GM15510 (cell line): ENCODE results near the gene PRC1.

ENCODE experiments used
- POLR2A ChIP-seq: IDR thresholded peaks from 3 replicates; pipeline ENCODE4 v1.6.1; 2011; ENCODE audit warnings: borderline replicate concordance; ENCODE audit not compliant: insufficient read length; ENCODE audit errors: extremely low read depth

The PRC1 gene

GRCh38 chr15:90994417-90995311, at the start of gene PRC1:
Gene PRC1, minus strand, starts transcription at chr15:90994535. Its CDS starts 118 bp downstream, at chr15:90994417.
- peak; percentile 84 for TF ChIP-seq POLR2A

GRCh38 chr15:91043202-91043874, 49.0 kb upstream of the PRC1 start:
- no peak for TF ChIP-seq POLR2A

GRCh38 chr15:91040856-91041255, 46.5 kb upstream of the PRC1 start:
- TF ChIP-seq POLR2A, result no peak

- no peak for TF ChIP-seq POLR2A
Measured at GRCh38 chr15:91039996-91040395, 45.7 kb upstream of the PRC1 start.

GRCh38 chr15:91032919-91033803, 38.8 kb upstream of the PRC1 start:
- no peak for TF ChIP-seq POLR2A

GRCh38 chr15:91031796-91032195, 37.5 kb upstream of the PRC1 start:
- TF ChIP-seq POLR2A, result no peak

- TF ChIP-seq POLR2A, result no peak
Measured at GRCh38 chr15:91027677-91028076, 33.3 kb upstream of the PRC1 start.

GRCh38 chr15:91023720-91024119, 29.4 kb upstream of the PRC1 start:
- TF ChIP-seq POLR2A, result no peak

- TF ChIP-seq POLR2A, result no peak
Measured at GRCh38 chr15:91022832-91023129, 28.4 kb upstream of the PRC1 start.

GRCh38 chr15:91022075-91022831, 27.9 kb upstream of the PRC1 start, which contains the start of gene VPS33B:
Gene VPS33B, minus strand, starts transcription at chr15:91022594. Its CDS starts 345 bp downstream, at chr15:91022249.
- TF ChIP-seq POLR2A, result peak; percentile 72

GRCh38 chr15:91021516-91022074, 27.3 kb upstream of the PRC1 start:
- TF ChIP-seq POLR2A, result no peak

GRCh38 chr15:91018158-91018557, 23.8 kb upstream of the PRC1 start:
- no peak for TF ChIP-seq POLR2A

- no peak for TF ChIP-seq POLR2A
Measured at GRCh38 chr15:91017716-91018115, 23.4 kb upstream of the PRC1 start.

- no peak for TF ChIP-seq POLR2A
Measured at GRCh38 chr15:91007266-91007665, 12.9 kb upstream of the PRC1 start.

- no peak for TF ChIP-seq POLR2A
Measured at GRCh38 chr15:91001209-91001608, 6.9 kb upstream of the PRC1 start.

- no peak for TF ChIP-seq POLR2A
Measured at GRCh38 chr15:90998737-90999136, 4.4 kb upstream of the PRC1 start.
